Karpas-422 (cell line): ENCODE data around the gene GOLGA6A. TPM values are rescaled to one million over a fixed set of nuclear protein-coding genes. Genes with fewer than 3 reads are reported as not detected.
"Not testable (repeated sequence)": the region's sequence is repeated elsewhere in the genome, so short reads cannot be mapped to it uniquely, and the experiment has no call there.

Experiments used
- DNase-seq: peaks from one replicate; pipeline ENCODE4 v3.0.0-alpha.2; 2015
- H2AFZ ChIP-seq: fragments of 200-600 bp; sonication (generic); 2 replicates; pipeline ENCODE4 v1.6.1; 2014; ENCODE audit warnings: antibody characterized with exemption, low read length, mixed read lengths
- H3K27ac ChIP-seq: fragments of 200-600 bp; sonication (generic); 2 replicates; pipeline ENCODE4 v1.5.1; 2014; ENCODE audit warnings: mild to moderate bottlenecking, low read length, moderate library complexity
- H3K27me3 ChIP-seq: fragments of 200-600 bp; sonication (generic); 2 replicates; pipeline ENCODE4 v1.6.1; 2014; ENCODE audit warnings: low read length, mixed read lengths
- H3K36me3 ChIP-seq: fragments of 200-600 bp; sonication (generic); 2 replicates; pipeline ENCODE4 v1.6.1; 2014; ENCODE audit warnings: low read length, mixed read lengths; ENCODE audit not compliant: insufficient read depth
- H3K4me1 ChIP-seq: fragments of 200-600 bp; sonication (generic); 2 replicates; pipeline ENCODE4 v1.6.1; 2014; ENCODE audit warnings: mild to moderate bottlenecking, low read length, mixed read lengths
- H3K4me2 ChIP-seq: fragments of 200-600 bp; sonication (generic); 2 replicates; pipeline ENCODE4 v1.6.1; 2014; ENCODE audit warnings: low read length, low read depth, mild to moderate bottlenecking; ENCODE audit not compliant: poor library complexity, severe bottlenecking
- H3K4me3 ChIP-seq: fragments of 200-600 bp; sonication (generic); 2 replicates; pipeline ENCODE4 v1.5.1; 2014; ENCODE audit warnings: mild to moderate bottlenecking, antibody characterized with exemption, low read length, mixed read lengths
- H3K79me2 ChIP-seq: fragments of 200-600 bp; sonication (generic); 2 replicates; pipeline ENCODE4 v1.6.1; 2014; ENCODE audit warnings: mild to moderate bottlenecking, low read length, mixed read lengths
- H3K9ac ChIP-seq: fragments of 200-600 bp; sonication (generic); 2 replicates; pipeline ENCODE4 v1.6.0; 2014; ENCODE audit warnings: low read length
- H3K9me2 ChIP-seq: fragments of 200-600 bp; sonication (generic), shearing (Covaris generic); replicated peaks from 2 replicates; pipeline ENCODE4 v1.6.0; 2014; ENCODE audit warnings: mild to moderate bottlenecking, low read length, moderate library complexity; ENCODE audit not compliant: insufficient read depth
- H3K9me3 ChIP-seq: fragments of 300-700, 200-600 bp; sonication (generic); 2 replicates; pipeline ENCODE4 v1.6.1; 2014; ENCODE audit warnings: low read length, mixed read lengths
- H4K20me1 ChIP-seq: fragments of 200-600 bp; sonication (generic); 2 replicates; pipeline ENCODE4 v1.6.1; 2014; ENCODE audit warnings: mild to moderate bottlenecking, antibody characterized with exemption, low read length, low read depth; ENCODE audit not compliant: insufficient read depth
- total RNA-seq: library from RNA; depleted of rRNA; stranded (reverse); fragments of >200 nt; shearing (Covaris generic); gene quantifications from 2 replicates; pipeline ENCODE4 v1.2.3, GENCODE V29; 2014; ENCODE audit warnings: low replicate concordance

GOLGA6A gene
- total RNA-seq, 1 experiment from 2014 or later: not detected

DNA sequence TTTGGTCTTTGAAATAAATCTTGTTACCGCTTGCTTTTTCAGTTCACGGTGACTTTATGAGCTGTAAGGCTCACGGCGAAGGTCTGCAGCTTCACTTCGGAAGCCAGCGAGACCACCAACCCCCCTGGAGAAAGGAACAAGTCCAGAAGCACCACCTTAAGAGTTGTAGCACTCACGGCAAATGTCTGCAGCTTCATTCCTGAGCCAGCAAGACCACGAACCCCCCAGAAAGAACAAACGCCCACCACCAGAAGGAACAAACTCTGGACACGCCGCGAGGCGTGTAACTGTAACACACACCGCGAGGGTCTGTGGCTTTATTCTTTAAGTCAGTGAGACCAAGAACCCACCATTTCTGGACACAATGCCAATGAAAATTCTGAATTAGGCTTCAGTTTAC, 28.8 kb downstream of the GOLGA6A start:
- no peaks in the 10 kb centered on the region for H3K9me3 ChIP-seq
- no peak overlapping the region for H3K4me2 ChIP-seq
- no peak overlapping the region for H3K27ac ChIP-seq
- no peaks in the 10 kb centered on the region for H3K4me1 ChIP-seq
- no peaks in the 10 kb centered on the region for H3K27me3 ChIP-seq
- H2AFZ ChIP-seq: no peak overlapping the region
- no peaks in the 10 kb centered on the region for H3K79me2 ChIP-seq
- no peaks in the 10 kb centered on the region for H3K36me3 ChIP-seq
- H3K9me2 ChIP-seq: no peaks in the 10 kb centered on the region
- DNase-seq: no peak
- H3K4me3 ChIP-seq: no peak overlapping the region
- no peaks in the 10 kb centered on the region for H4K20me1 ChIP-seq
- no peak overlapping the region for H3K9ac ChIP-seq

- not testable (repeated sequence) for H4K20me1 ChIP-seq, H3K27me3 ChIP-seq, H3K4me3 ChIP-seq, H3K9ac ChIP-seq, H3K9me3 ChIP-seq, DNase-seq, H3K79me2 ChIP-seq, H3K4me2 ChIP-seq, H3K9me2 ChIP-seq, H2AFZ ChIP-seq, H3K27ac ChIP-seq, H3K36me3 ChIP-seq, H3K4me1 ChIP-seq
These were observed 29.8 kb downstream of the GOLGA6A start for GRCh38 chr15:74052271-74053260.

DNA sequence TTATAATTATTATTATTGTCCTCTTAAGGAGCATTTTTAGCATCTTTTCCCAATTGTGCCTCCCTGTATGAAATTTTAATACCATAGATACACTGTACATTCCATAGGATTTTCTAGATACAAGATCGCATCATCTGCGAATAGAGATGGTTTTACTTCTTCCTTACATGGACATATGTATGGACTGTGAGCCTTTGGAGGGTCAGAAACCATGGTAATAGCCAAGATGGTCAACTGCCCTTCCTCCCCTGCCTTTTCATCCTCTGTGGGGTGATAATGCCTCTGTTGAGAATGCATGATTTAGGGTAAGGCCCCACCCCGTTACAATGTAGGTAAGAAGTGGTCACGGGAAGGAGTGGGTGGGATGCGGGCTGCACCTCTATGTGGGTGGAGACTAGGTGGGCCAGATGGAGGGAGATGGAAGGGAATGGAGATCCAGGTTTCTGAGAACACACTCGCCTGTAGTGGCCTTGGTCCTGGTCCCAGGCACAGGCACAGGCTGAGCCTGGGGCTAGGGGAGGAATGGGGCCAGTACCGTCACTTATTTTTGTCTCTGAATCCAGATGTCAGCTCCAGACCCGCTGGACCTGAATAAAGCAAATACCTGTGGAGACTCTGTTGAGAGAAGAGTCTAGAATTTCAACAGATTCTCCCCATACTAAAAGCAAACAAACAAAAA, 31.7 kb downstream of the GOLGA6A start:
- H3K4me3 ChIP-seq: no peak overlapping the region
- H3K4me2 ChIP-seq: no peak overlapping the region
- H3K9me3 ChIP-seq: no peaks in the 10 kb centered on the region
- H3K79me2 ChIP-seq: no peaks in the 10 kb centered on the region
- H3K27ac ChIP-seq: no peak overlapping the region
- H3K36me3 ChIP-seq: no peaks in the 10 kb centered on the region
- no peaks in the 10 kb centered on the region for H4K20me1 ChIP-seq
- no peaks in the 10 kb centered on the region for H3K9me2 ChIP-seq
- H3K4me1 ChIP-seq: no peaks in the 10 kb centered on the region
- no peak overlapping the region for H2AFZ ChIP-seq
- no peaks in the 10 kb centered on the region for H3K27me3 ChIP-seq
- no peak for DNase-seq
- no peak overlapping the region for H3K9ac ChIP-seq

DNA sequence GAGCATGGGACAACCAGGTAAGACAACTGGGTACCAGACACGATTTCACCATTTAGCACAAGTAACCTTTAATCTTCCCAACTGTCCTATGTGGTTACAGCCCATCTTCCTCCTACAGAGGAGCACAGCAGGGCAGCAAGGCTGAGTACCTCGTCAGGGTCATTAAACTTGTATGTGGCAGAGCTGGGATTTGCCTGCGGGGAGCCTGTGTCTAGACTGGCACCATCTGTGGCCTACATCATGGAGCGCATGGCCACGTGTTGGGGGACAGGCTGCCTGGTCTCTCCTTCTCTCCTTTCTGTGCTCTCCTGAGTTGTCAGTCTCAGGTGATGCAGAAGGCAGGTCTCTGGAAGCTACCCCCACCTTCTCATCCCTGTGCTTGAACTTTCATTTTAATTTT, 32.2 kb downstream of the GOLGA6A start:
- no peak for DNase-seq
- Histone ChIP-seq H2AFZ (no peak overlapping the region), H4K20me1 (no peaks in the 10 kb centered on the region), H3K4me3 (no peak overlapping the region), H3K79me2 (no peaks in the 10 kb centered on the region), H3K27me3 (no peaks in the 10 kb centered on the region), H3K9me3 (no peaks in the 10 kb centered on the region), H3K27ac (no peak overlapping the region), H3K9ac (no peak overlapping the region), H3K9me2 (no peaks in the 10 kb centered on the region), H3K4me2 (no peak overlapping the region), H3K36me3 (no peaks in the 10 kb centered on the region), H3K4me1 (no peaks in the 10 kb centered on the region)

DNA sequence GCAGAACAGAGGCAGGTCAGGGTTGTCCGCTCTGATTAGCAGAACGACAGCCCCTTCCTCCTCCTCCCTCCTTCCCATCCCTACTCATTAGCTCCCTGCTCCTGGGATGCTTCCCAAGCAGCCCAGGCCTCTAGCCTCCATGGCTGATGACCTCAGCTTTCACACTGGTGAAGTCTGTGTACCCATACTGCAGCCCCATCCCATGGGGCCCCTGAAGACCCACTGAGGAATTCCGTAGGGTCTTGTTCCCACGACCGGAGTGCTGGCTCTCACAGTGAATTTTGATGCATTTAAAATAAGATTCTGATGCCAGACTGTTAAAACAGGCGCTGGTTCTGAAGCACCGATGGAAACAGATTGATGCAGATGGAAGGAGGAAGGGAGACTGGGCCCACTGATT, 36.1 kb downstream of the GOLGA6A start:
- no peaks in the 10 kb centered on the region for H3K79me2 ChIP-seq
- H3K36me3 ChIP-seq: no peaks in the 10 kb centered on the region
- no peak overlapping the region for H3K4me3 ChIP-seq
- no peak overlapping the region for H3K27ac ChIP-seq
- H3K4me1 ChIP-seq: no peaks in the 10 kb centered on the region
- no peak overlapping the region for H2AFZ ChIP-seq
- no peaks in the 10 kb centered on the region for H3K27me3 ChIP-seq
- H3K9me3 ChIP-seq: no peaks in the 10 kb centered on the region
- no peak for DNase-seq
- H3K4me2 ChIP-seq: no peak overlapping the region
- no peak overlapping the region for H3K9ac ChIP-seq
- H3K9me2 ChIP-seq: no peaks in the 10 kb centered on the region
- H4K20me1 ChIP-seq: no peaks in the 10 kb centered on the region

GRCh38 chr15:74045636-74046274, 36.6 kb downstream of the GOLGA6A start:
- H4K20me1 ChIP-seq: no peaks in the 10 kb centered on the region
- H2AFZ ChIP-seq: no peak overlapping the region
- no peak overlapping the region for H3K9ac ChIP-seq
- H3K4me1 ChIP-seq: no peaks in the 10 kb centered on the region
- no peak overlapping the region for H3K4me2 ChIP-seq
- H3K4me3 ChIP-seq: no peak overlapping the region
- no peaks in the 10 kb centered on the region for H3K9me2 ChIP-seq
- no peak for DNase-seq
- H3K79me2 ChIP-seq: no peaks in the 10 kb centered on the region
- no peaks in the 10 kb centered on the region for H3K36me3 ChIP-seq
- H3K27ac ChIP-seq: no peak overlapping the region
- H3K9me3 ChIP-seq: no peaks in the 10 kb centered on the region
- no peaks in the 10 kb centered on the region for H3K27me3 ChIP-seq

DNA sequence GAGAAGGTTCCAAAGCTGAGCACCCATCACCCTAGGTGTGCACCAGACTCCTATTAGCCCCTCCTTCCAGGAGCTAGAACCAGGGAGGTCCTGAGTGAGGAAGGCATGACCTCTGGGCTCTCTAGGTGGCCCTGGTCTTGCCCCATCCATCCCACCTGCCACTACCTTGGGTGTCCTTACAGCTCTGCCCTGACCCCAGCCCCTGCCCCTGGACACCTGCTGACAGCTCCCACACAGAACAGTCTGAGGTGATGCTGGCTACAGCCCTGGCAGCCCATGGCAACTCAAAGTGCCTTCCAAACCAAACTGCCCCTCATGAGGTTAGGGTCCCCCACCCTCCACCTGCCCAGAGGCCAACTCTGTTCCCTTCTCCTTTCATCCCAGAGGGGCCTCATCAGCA, 37.2 kb downstream of the GOLGA6A start:
- Histone ChIP-seq H3K4me2 (no peak overlapping the region), H3K27me3 (no peaks in the 10 kb centered on the region), H3K9me2 (no peaks in the 10 kb centered on the region), H3K4me1 (no peaks in the 10 kb centered on the region), H3K4me3 (no peak overlapping the region), H3K79me2 (no peaks in the 10 kb centered on the region), H3K9me3 (no peaks in the 10 kb centered on the region), H4K20me1 (no peaks in the 10 kb centered on the region), H3K27ac (no peak overlapping the region), H2AFZ (no peak overlapping the region), H3K36me3 (no peaks in the 10 kb centered on the region), H3K9ac (no peak overlapping the region)
- DNase-seq: no peak
